HG03103 (cell line): ENCODE measurements around the gene ST3GAL4.
"Not testable (repeated sequence)": the region's sequence is repeated elsewhere in the genome, so short reads cannot be mapped to it uniquely, and the experiment has no call there.

ENCODE experiments used
- ATAC-seq: cut with Tn5 transposase; IDR thresholded peaks from one replicate; pipeline ENCODE4 v1.9.1; 2021; ENCODE audit warnings: low read depth; ENCODE audit not compliant: unreplicated experiment

The ST3GAL4 gene

GRCh38 chr11:126345283-126345682 is 10.2 kb upstream of the ST3GAL4 start:
- no peak for ATAC-seq

DNA sequence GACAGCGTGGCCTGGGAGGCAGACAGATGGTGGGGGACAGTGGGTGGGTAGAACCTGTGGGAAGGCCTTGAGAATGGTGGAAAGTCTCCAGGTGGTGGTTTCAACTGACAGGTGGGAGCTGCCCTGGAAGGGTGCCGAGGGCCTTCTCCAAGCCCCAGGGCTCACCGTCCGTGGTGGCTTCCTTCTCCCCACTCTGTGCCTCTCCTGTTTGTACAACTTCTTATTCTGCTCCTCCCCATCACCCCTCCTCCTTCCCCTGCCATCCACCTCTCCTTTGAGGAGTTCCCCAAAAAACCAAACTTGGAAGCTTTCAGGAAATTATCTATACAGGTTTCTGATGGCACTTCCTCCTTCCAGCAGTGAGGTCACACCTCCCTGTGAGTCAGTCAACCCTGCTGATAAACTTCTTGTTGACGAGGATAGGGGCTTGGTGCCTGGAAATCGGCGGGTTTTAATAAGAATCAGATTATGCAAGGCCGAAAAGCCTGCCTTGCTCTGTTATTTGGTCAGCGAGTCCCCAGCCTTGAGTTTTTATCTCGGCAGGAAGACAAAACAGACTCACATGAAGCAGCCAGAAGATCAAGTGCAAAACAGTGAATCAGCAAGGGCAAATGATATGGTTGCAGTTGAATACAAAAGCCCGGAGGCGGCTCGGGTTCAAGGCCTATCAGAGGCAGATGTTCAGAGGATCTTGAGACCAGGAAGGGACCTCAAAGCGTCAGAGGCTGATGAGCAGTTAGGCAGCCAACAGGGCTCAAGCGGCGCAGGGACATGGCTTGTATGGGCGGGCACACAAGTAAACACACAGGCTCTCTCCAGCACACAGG is 9.5 kb upstream of the ST3GAL4 start:
- ATAC-seq: no peak

DNA sequence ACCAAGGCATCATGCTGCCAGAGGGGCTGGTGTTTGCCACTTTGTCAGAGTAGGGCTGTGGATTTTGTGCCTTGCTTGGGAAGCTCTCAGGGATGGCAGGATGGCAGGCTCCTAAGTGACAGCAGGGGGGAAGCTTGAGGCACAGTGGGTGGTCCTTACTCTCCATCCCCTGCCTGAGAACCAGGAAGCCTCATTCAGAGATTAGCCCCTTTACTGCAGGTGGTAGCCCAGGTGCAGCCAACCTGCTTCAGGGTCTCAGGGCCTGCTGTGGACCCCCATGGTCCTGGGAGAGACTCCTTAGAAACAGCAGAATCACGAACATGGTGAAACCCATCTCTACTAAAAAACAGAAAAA is 8.9 kb upstream of the ST3GAL4 start:
- ATAC-seq: no peak

- not testable (repeated sequence) for ATAC-seq
These were observed 8.5 kb upstream of the ST3GAL4 start for GRCh38 chr11:126346946-126347345.

DNA sequence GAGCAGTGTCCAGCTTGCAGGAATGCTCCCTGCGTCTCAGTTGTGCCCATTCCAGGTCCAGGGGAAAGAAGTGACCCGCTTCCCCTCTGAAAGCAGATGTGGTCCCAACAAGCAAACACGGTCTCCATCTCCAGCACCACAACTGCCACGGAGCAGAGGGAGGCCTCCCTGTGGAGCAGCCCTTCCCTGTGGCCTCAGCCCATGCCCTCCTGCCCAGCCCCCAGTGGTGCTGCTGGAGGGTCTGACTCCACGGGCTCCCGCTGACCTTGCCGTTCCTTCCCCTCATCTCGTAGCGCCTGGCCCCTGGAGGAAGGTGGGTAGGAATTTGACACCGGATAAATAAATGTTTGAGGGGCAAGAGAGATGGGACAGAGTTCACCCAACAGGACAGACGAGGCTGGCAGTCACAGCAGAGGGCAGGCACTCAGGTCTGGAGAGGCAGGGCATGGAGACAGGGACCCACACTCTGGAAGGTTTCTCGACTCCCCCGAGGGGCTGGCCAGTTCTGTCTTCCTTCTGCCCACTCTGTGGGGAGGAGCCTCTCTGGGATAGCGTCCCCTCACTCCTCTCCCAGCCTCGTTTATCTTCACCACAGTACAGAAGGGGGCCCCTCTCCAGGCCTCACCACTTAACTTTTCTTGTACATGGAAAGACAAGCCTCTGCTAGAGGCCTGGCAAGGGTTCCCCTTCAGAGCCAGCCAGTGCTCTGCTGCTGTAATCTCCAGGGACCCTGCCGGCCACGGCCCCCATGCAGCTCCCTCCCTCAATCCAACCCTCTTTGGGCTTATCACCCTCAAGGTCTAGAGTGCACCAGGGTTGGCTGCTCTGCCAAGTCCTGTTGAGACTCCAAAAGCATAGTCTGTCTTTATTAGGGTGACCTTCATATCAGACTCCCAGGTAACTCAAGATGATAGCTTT is 7.5 kb upstream of the ST3GAL4 start:
- no peak for ATAC-seq

- ATAC-seq: no peak
These were observed 6.5 kb upstream of the ST3GAL4 start for GRCh38 chr11:126348806-126349582.

DNA sequence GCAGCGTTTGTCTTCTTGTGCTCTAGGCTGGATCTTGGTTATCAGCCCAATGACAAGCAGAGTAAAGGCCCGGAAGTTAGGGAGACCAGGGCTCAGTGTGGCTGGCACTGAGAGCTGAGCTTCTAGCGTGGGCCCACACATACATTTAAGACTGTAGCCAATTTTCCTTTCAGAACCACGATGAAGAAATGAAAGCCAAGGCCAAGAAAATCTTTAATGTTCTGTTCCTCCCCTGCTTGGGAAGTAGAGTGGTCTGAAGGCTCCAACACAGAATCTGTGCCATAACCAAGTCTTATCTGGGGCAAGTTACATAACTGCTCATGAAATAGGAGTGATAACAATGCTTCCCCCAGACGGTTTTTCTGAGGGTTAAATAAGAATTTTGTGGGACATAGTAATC is 4.7 kb upstream of the ST3GAL4 start:
- no peak for ATAC-seq

- no peak for ATAC-seq
These were observed 3.3 kb upstream of the ST3GAL4 start for GRCh38 chr11:126352163-126352562.

GRCh38 chr11:126352934-126353801 is 2.3 kb upstream of the ST3GAL4 start:
- no peak for ATAC-seq

- ATAC-seq: peak; percentile 33
These were observed 709 bp upstream of the ST3GAL4 start for GRCh38 chr11:126354631-126355323.

- peak; percentile 1 for ATAC-seq
These were observed 726 bp downstream of the ST3GAL4 start for GRCh38 chr11:126355926-126356897.

GRCh38 chr11:126357055-126357962 is 1.8 kb downstream of the ST3GAL4 start:
- ATAC-seq: no peak

- ATAC-seq: no peak
These were observed 2.7 kb downstream of the ST3GAL4 start for GRCh38 chr11:126357969-126358762.

DNA sequence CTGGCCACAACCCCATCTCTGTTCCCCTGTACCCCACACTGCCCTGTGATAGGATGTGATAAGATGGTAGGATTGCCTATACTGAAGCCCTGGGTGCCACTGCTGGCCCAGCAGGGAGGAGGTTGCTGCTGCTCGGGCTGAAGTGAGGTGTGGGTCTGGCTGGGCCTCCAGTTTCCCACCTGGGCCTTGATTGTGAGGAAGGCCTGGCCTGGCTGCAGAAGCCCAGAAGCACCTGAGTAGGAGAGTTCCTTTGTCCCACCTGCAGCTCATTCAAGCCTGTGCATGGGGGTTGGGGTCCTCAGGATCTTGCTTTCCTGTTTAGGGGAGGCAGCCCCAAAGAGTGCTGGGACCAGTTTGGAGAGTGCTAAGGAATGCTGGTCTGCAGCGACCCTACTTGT is 3.3 kb downstream of the ST3GAL4 start:
- no peak for ATAC-seq

GRCh38 chr11:126359431-126360048 is 4.1 kb downstream of the ST3GAL4 start:
- ATAC-seq: no peak

DNA sequence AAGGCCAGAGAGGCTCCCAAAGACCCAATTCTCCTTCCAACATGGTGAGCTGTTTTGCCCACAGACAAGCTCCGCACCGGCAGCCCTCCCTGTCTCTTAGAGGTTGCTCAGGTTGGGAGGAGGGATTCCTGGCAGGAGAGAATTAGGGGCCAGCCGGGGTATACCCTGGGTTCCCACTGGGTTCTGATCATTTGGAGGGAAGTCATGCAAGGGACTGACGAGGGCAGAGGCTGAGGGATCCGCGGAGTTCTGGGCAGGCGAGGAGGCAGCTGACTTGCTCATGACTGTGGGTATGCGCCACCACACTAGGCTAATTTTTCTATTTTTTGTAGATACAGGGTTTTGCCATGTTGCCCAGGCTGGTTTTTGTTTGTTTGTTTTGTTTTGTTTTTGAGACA is 4.6 kb downstream of the ST3GAL4 start:
- ATAC-seq: no peak
